Mucosa of rectum (tissue), 2 donors: ENCODE measurements around the gene TRPV3.

ENCODE experiments used
- H3K27ac ChIP-seq, 2 donors: one replicate each; pipeline ENCODE4 v1.7.0; 2013; ENCODE audit warnings: inconsistent platforms in 2 of 2, low read depth in 2 of 2, low read length in 2 of 2
- H3K27me3 ChIP-seq, 2 donors: one replicate each; pipeline ENCODE4 v1.7.0; 2013; ENCODE audit warnings: low read length in 2 of 2; ENCODE audit not compliant: control insufficient read depth in 2 of 2, insufficient read depth in 2 of 2
- H3K36me3 ChIP-seq, 2 donors: one replicate each; pipeline ENCODE4 v1.7.0; 2013; ENCODE audit warnings: low read length in 2 of 2; ENCODE audit not compliant: control insufficient read depth in 2 of 2, insufficient read depth in 2 of 2
- H3K4me1 ChIP-seq, 2 donors: one replicate each; pipeline ENCODE4 v1.7.0; 2013; ENCODE audit warnings: low read length in 2 of 2, mild to moderate bottlenecking in 1 of 2; ENCODE audit not compliant: control insufficient read depth in 2 of 2, insufficient read depth in 2 of 2
- H3K4me3 ChIP-seq, 2 donors: one replicate each; pipeline ENCODE4 v1.7.0; 2013; ENCODE audit warnings: low read length in 2 of 2
- H3K9ac ChIP-seq, 2 donors: one replicate each; pipeline ENCODE4 v1.7.0; 2013; ENCODE audit warnings: low read length in 2 of 2, low read depth in 1 of 2, mild to moderate bottlenecking in 1 of 2
- H3K9me3 ChIP-seq, 2 donors: one replicate each; pipeline ENCODE4 v1.7.0; 2013; ENCODE audit warnings: low read length in 2 of 2; ENCODE audit not compliant: control insufficient read depth in 2 of 2
- donor health status: healthy.
- donor health status: Normal muscosa, but diverticular disease.

TRPV3 gene

DNA sequence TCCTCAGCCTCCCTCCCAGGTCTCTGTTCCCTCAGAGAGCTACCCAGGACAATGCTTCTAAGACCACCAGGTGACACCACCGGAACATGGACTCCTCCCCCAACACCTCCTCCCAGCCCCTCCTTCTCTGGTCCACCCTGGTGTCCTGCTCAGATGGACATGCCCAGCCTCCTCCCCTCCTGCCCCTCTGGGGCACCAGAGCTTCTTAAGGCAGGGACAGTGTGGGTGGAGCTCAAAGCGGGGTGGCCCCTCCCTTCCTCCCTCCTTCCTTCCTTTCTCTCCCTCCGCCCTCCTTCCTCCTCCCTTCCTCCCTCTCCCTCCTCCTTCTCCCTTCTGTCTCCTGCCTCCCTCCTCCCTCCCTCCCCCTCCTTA, 22.7 kb downstream of the TRPV3 start:
- Histone ChIP-seq H3K4me1 (peaks cover 0 to 3% of the 10 kb centered on the region in 2 donors), H3K27me3 (no peaks in the 10 kb centered on the region), H3K27ac (no peak overlapping the region), H3K9ac (no peak overlapping the region), H3K9me3 (no peaks in the 10 kb centered on the region), H3K36me3 (no peaks in the 10 kb centered on the region), H3K4me3 (no peak overlapping the region)

DNA sequence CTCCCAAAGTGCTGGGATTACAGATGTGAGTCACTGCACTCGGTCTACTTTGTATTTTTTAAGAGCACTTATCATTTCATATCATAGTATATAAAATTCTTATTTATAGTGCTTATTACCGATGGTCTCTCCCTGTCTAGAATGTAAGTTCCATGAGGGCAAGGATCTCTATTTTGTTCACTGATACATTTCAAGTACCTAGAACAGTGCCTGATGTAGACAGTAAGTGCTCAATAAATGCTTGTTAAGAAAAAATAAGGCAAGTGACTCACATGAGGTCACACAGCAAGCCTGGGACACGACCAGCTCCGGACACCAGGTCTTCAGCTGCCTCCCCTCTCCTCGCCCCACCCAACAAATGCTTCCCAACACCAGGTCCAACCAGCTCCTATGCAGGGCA, 23.9 kb downstream of the TRPV3 start:
- Histone ChIP-seq H3K36me3 (no peaks in the 10 kb centered on the region), H3K9me3 (no peaks in the 10 kb centered on the region), H3K27ac (no peak overlapping the region)

DNA sequence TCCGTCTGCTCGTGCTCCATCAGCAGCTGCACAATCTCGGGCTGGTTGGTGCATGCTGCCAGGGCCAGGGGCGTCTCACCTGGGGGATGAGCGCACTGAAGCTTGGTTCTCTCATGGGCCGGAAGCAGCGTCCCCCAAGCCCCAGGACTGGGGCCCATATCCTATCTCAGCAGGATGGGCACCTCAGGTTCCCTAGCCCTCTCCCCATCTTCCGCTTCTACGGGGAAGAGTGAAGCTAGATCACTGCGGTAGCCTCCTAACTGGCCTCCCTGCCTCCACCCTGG, 24.8 kb downstream of the TRPV3 start:
- no peaks in the 10 kb centered on the region for H3K9me3 ChIP-seq
- peaks cover 0 to 3% of the 10 kb centered on the region in 2 donors for H3K4me1 ChIP-seq
- no peaks in the 10 kb centered on the region for H3K27me3 ChIP-seq
- no peak overlapping the region for H3K27ac ChIP-seq
- H3K4me3 ChIP-seq, result no peak overlapping the region
- no peak overlapping the region for H3K9ac ChIP-seq
- H3K36me3 ChIP-seq, result no peaks in the 10 kb centered on the region

More for the DNA sequence above, 23.9 kb downstream of the TRPV3 start:
- Histone ChIP-seq H3K4me1 (peaks cover 0 to 3% of the 10 kb centered on the region in 2 donors), H3K4me3 (no peak overlapping the region), H3K9ac (no peak overlapping the region), H3K27me3 (no peaks in the 10 kb centered on the region)

DNA sequence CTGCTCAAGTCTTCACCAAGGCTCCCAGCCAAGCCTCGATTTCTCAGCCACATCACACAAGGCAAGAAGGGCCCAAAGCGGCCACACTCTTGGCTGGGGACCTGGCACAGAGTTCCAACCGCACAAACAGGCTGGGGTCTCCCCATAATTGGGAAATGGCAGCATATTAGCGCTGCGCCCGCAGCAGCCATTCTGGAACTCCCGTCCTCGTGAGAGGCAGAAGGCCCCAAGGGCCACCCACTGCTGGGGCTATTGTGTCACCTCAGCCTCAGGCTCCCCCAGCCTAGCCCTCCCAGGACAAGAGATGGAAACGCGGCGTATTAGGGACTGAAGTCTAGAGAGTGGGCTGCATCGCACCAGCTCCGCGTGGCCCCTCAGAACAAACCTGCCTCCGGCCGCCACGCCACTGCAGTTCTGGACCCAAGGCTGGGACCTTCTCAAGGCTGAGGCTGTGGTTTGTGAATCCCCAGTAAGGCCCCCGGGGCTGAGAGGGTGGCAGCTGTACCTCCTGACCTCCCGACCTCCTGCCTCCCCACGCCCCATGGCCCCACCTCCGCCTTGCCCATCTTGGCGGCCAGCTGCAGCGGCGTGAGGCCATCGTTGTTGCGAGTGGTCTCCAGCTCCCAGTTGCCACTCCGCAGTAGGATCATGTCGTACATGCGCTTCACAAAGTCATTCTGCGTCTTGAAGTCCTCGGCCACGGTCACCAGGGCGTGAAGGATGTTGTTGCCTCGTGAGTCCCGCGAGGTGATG, 25.3 kb downstream of the TRPV3 start:
- Histone ChIP-seq H3K27me3 (no peaks in the 10 kb centered on the region), H3K4me1 (peaks cover 0 to 3% of the 10 kb centered on the region in 2 donors), H3K9me3 (no peaks in the 10 kb centered on the region), H3K4me3 (no peak overlapping the region), H3K9ac (no peak overlapping the region), H3K36me3 (no peaks in the 10 kb centered on the region), H3K27ac (no peak overlapping the region)

DNA sequence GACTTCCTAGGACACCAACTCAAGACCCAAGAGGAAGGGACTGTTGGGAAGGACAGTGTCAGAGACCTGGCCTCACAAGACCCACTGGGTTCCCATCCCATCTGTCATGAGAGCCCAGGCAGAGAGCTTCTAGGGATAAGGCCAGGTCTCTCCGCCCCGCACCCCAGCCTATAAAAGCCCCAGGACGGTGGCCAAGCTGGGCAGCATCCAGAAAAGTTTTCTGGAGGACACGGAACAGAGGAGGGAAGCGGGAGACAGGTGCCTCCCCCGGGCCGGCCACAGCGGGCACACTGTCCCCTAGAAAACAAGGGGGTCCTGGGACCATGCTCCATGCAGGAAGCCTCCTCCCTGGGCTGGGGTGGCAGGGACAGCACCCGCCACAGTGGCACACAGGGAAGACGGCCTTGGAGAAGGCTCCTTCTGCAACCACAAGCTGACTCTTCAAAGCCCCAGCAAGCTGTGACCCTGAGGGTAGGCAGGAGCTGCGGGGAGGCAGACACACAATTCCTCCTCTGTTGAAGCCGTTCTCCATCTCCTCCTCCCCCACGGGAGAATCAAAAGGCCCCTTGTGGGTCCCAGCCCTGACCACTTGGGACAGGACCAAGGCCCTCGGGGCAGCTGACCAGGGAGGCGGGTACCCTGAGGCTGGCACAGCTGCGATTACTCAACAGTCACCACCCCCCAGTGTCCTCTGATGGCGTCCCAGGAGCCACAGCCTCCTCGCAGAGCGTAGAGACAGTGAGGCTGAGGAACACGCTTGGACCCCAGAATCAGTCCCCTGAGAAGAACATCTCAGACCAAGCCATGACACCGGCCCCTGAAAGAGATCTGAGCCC, 26.1 kb downstream of the TRPV3 start:
- no peak overlapping the region for H3K9ac ChIP-seq
- H3K9me3 ChIP-seq, result no peaks in the 10 kb centered on the region
- H3K4me3 ChIP-seq, result no peak overlapping the region
- peaks cover 0 to 2% of the 10 kb centered on the region in 2 donors for H3K36me3 ChIP-seq
- peaks cover 0 to 3% of the 10 kb centered on the region in 2 donors for H3K4me1 ChIP-seq
- no peak overlapping the region for H3K27ac ChIP-seq
- H3K27me3 ChIP-seq, result no peaks in the 10 kb centered on the region

DNA sequence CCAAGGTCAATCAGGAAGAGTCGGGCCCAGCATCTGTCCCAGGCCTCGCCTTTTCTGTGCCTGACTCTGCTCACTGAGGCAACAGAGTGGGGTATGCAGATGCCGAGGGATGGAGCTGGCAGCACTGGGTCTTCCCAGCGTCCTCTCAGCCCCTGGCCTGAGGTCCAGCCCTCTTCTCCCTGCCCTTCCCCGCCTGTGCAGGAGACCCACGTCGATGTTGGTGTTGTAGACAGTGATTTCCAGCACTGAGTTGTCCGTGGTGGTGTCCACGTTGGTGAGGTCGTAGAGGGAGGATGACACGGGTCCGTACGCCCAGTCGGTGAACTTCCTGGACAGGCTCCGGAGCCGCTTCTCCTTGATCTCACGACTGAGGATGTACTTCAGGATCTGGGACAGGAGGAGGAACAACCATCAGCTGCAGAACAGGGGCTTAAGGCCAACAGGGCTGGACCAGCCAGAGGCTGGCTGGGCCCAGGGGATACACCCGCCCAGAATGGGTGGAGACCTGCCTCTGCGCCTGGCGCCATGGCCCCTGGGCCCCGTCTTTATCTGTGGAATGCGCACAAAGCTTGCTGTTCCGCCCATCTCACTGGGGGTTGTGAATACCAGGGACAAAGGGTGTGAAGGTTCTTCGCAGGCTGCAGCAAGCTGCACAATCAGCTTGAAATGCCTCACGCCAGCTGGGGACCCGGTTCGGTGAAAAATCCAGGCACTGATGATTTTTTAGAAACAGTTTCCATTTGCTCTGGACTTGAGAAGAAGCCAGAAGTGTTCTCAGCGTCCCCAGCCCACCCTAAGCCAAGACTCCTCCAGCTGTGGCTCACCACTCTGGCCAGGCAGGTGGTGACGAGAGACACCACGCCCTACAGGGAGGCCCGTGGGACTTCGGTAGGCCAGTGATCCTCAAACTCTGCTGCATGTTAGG, 27.5 kb downstream of the TRPV3 start:
- Histone ChIP-seq H3K9me3 (no peaks in the 10 kb centered on the region), H3K36me3 (peaks cover 0 to 2% of the 10 kb centered on the region in 2 donors), H3K4me3 (no peak overlapping the region), H3K4me1 (no peaks in the 10 kb centered on the region), H3K27ac (peak overlapping the region in 1 of 2 donors; percentile 17), H3K9ac (no peak overlapping the region), H3K27me3 (no peaks in the 10 kb centered on the region)

DNA sequence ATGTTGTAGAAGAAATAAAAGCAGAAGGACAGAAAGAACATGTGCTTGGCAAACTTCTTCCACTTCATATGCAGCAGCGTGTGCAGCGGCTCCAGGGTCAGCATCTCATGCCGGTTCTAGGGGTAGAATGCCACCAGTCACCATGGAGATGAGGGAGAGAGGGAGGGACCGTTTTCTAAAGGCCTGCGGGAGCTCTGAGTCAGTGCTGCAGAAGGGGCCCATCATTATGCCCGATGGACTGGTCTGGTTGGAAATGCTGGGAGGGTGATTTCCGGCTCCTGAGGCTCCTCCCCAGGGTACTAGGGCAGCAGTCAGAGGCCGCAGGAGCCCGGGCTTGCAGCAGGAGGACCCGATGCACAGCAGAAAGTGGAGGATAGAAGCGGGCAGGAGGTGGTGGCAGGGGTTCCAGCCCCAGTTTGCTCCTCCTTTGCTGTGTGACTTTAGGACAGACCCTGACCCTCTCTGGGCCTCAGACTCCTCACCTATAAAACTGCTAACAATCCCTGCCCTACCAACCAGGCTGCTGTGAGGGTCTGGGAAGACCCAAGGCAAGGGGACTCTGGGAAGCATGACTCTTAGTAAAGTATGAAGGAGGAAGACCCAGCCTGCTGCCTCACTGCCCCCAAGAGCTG, 28.6 kb downstream of the TRPV3 start:
- no peaks in the 10 kb centered on the region for H3K4me1 ChIP-seq
- H3K27ac ChIP-seq, result no peak overlapping the region
- H3K36me3 ChIP-seq, result peaks cover 0 to 2% of the 10 kb centered on the region in 2 donors
- H3K9ac ChIP-seq, result no peak overlapping the region
- no peaks in the 10 kb centered on the region for H3K27me3 ChIP-seq
- H3K9me3 ChIP-seq, result no peaks in the 10 kb centered on the region
- H3K4me3 ChIP-seq, result no peak overlapping the region

DNA sequence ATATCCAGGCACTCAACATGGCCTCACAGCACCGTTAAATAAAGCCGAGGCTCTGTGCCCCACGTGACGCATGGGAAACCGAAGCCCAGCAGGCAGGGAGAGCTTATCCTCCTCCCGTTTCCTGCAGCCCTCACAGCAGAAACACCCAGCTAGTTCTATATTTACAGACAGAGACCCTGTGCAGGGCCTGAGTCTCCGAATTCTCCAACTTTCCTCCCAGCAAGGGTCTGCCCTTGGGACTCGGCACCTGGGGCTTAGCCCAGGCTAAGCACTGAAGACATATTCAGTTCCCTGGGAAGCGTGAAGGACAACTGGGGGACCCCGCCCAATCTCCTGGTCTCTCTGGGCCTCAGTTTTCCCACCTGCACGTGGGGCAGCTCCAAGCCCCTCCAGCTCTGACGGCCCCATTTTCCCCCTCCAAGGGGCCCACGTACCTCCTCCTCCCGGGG, 29.2 kb downstream of the TRPV3 start:
- Histone ChIP-seq H3K36me3 (peaks cover 0 to 2% of the 10 kb centered on the region in 2 donors), H3K4me1 (no peaks in the 10 kb centered on the region), H3K27ac (no peak overlapping the region), H3K9me3 (no peaks in the 10 kb centered on the region), H3K4me3 (no peak overlapping the region), H3K9ac (no peak overlapping the region), H3K27me3 (no peaks in the 10 kb centered on the region)

DNA sequence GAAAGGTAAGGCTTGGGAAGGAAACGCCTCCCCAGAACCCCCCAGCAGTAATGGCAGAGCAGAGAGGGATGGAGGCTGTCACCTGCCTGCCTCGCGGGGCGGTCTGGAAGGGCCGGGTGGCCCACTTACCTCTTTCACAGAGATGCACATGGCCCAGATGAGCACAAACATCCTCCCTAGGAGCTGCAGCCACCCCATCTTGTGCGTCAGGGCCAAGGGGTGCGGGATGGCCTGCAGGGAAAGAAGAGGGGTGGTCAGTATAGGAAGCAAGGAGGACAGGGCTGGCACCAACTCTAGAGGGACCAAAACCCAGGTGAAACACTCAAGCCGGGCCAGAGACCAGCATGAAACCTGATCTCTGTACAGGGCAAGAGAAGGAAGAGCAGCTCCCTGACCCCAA, 29.7 kb downstream of the TRPV3 start:
- no peaks in the 10 kb centered on the region for H3K4me1 ChIP-seq
- H3K36me3 ChIP-seq, result peaks cover 0 to 2% of the 10 kb centered on the region in 2 donors
- no peak overlapping the region for H3K4me3 ChIP-seq
- H3K9ac ChIP-seq, result no peak overlapping the region
- no peaks in the 10 kb centered on the region for H3K9me3 ChIP-seq
- no peak overlapping the region for H3K27ac ChIP-seq
- no peaks in the 10 kb centered on the region for H3K27me3 ChIP-seq
